MCF 10A (cell line): ENCODE results near the gene HJURP. TPM values are rescaled to one million over a fixed set of nuclear protein-coding genes. Genes with fewer than 3 reads are reported as not detected.

ENCODE experiments used
- BruUV-seq: library from RNA; stranded (reverse); fragments of 400-500 nt; replicated peaks from 2 replicates; lab custom pipeline; 2021; lab: Mats Ljungman, UMichigan
- CTCF ChIA-PET: fragments of 300-600 bp; sonication (Branson Sonifier 250); formaldehyde crosslinking; extraction: SDS; loops from one replicate; lab custom pipeline; 2021; ENCODE audit warnings: antibody characterized with exemption, inconsistent platforms; lab: Yijun Ruan, JAX
- POLR2A ChIA-PET: fragments of 300-600, 350-650 bp; sonication (Branson Sonifier 250); formaldehyde crosslinking; extraction: SDS; loops from one replicate; lab custom pipeline; 2020; ENCODE audit warnings: antibody characterized with exemption, inconsistent platforms; lab: Yijun Ruan, JAX
- DNase-seq: peaks from one replicate; pipeline ENCODE4 v3.0.0-alpha.2; 2018; ENCODE audit not compliant: unreplicated experiment
- H3K27ac Mint-ChIP-seq: one replicate; pipeline ENCODE4 v1.8.0; 2022; ENCODE audit warnings: mild to moderate bottlenecking, low read depth, mixed read lengths; ENCODE audit not compliant: unreplicated experiment
- H3K27me3 Mint-ChIP-seq: one replicate; pipeline ENCODE4 v1.8.0; 2022; ENCODE audit warnings: mixed read lengths; ENCODE audit not compliant: insufficient read depth, unreplicated experiment
- H3K36me3 Mint-ChIP-seq: one replicate; pipeline ENCODE4 v1.8.0; 2022; ENCODE audit warnings: mild to moderate bottlenecking, moderate library complexity, mixed read lengths; ENCODE audit not compliant: insufficient read depth, unreplicated experiment
- H3K4me1 Mint-ChIP-seq: one replicate; pipeline ENCODE4 v1.8.0; 2022; ENCODE audit warnings: mixed read lengths; ENCODE audit not compliant: insufficient read depth, unreplicated experiment
- H3K4me3 Mint-ChIP-seq: one replicate; pipeline ENCODE4 v1.8.0; 2022; ENCODE audit warnings: mild to moderate bottlenecking, moderate library complexity, mixed read lengths; ENCODE audit not compliant: unreplicated experiment
- H3K9me3 Mint-ChIP-seq: one replicate; pipeline ENCODE4 v1.8.0; 2022; ENCODE audit warnings: mixed read lengths; ENCODE audit not compliant: unreplicated experiment
- CTCF ChIP-seq: fragments of 200-600 bp; IDR thresholded peaks from one replicate; pipeline ENCODE4 v1.8.0; 2022; ENCODE audit warnings: antibody characterized with exemption, mild to moderate bottlenecking; ENCODE audit not compliant: unreplicated experiment
- intact Hi-C: fragments of 100-400 bp; cut with micrococcal nuclease; formaldehyde crosslinking; loops from 2 replicates; pipeline ENCODE4 v1.14.1; 2022
- total RNA-seq: library from RNA; stranded (reverse); gene quantifications from 2 replicates; pipeline ENCODE4 v1.2.3, GENCODE V29; 2022

HJURP gene
- total RNA-seq, 1 experiment from 2014 or later: 29.3 TPM

GRCh38 chr2:233858331-233858730 is 4.0 kb upstream of the HJURP start:
- POLR2A ChIA-PET: no interaction called here
- Mint-ChIP-seq H3K27me3 (no peaks in the 10 kb centered on the region), H3K4me1 (no peaks in the 10 kb centered on the region), H3K27ac (no peak overlapping the region), H3K4me3 (no peak overlapping the region), H3K36me3 (no peaks in the 10 kb centered on the region), H3K9me3 (no peaks in the 10 kb centered on the region)
- DNase-seq: no peak
- no TSS peak for BruUV-seq
- intact Hi-C loops: loop anchor here (10.0 kb wide), 1 partner anchor 646 kb away; no protein-coding TSS in a partner anchor
- CTCF ChIA-PET: interaction anchor here (0.6 to 1.5 kb wide), 8 partner anchors 10 to 687 kb away, joined by 3 to 5 read pairs (median 3); no protein-coding TSS in a partner anchor
- TF ChIP-seq CTCF: no peak

- ChIA-PET POLR2A (no interaction called here), CTCF (interaction anchor here (0.6 to 1.6 kb wide), 13 partner anchors 10 to 688 kb away, joined by 3 to 11 read pairs (median 3); partner anchors contain the start of gene MSL3B)
- intact Hi-C loops: loop anchor here (10.0 kb wide), 1 partner anchor 647 kb away; no protein-coding TSS in a partner anchor
- peak; percentile 76 for TF ChIP-seq CTCF
- BruUV-seq: no TSS peak
- Mint-ChIP-seq H3K27me3 (no peaks in the 10 kb centered on the region), H3K4me3 (no peak overlapping the region), H3K9me3 (no peaks in the 10 kb centered on the region), H3K36me3 (no peaks in the 10 kb centered on the region), H3K4me1 (peaks cover 1% of the 10 kb centered on the region), H3K27ac (no peak overlapping the region)
- peak; percentile 45 for DNase-seq
Measured at GRCh38 chr2:233857511-233858141, 3.3 kb upstream of the HJURP start.

GRCh38 chr2:233856184-233856583 is 1.8 kb upstream of the HJURP start:
- no peak for TF ChIP-seq CTCF
- no peak for DNase-seq
- no peaks in the 10 kb centered on the region for H3K36me3 Mint-ChIP-seq
- peaks cover 16% of the 10 kb centered on the region for H3K4me1 Mint-ChIP-seq
- H3K9me3 Mint-ChIP-seq: no peaks in the 10 kb centered on the region
- no TSS peak for BruUV-seq
- no peaks in the 10 kb centered on the region for H3K27me3 Mint-ChIP-seq
- no peak overlapping the region for H3K27ac Mint-ChIP-seq
- intact Hi-C loops: loop anchor here (10.0 kb wide), 1 partner anchor 649 kb away; no protein-coding TSS in a partner anchor
- POLR2A ChIA-PET: no interaction called here
- H3K4me3 Mint-ChIP-seq: no peak overlapping the region
- CTCF ChIA-PET: interaction anchor here (1.4 to 1.6 kb wide), 2 partner anchors 9 to 11 kb away, joined by 3 to 11 read pairs; partner anchors contain the start of gene MSL3B

GRCh38 chr2:233855345-233855744 is 1.0 kb upstream of the HJURP start:
- Mint-ChIP-seq H3K36me3 (no peaks in the 10 kb centered on the region), H3K9me3 (no peaks in the 10 kb centered on the region), H3K4me3 (peak overlapping the region; percentile 90), H3K27me3 (no peaks in the 10 kb centered on the region), H3K27ac (no peak overlapping the region), H3K4me1 (peaks cover 16% of the 10 kb centered on the region)
- TF ChIP-seq CTCF: no peak
- no TSS peak for BruUV-seq
- DNase-seq: no peak
- intact Hi-C loops: loop anchor here (10.0 kb wide), 1 partner anchor 649 kb away; no protein-coding TSS in a partner anchor
- ChIA-PET CTCF (interaction anchor here (0.7 to 1.4 kb wide), 2 partner anchors 10 to 1149 kb away, joined by 3 read pairs; no protein-coding TSS in a partner anchor), POLR2A (interaction anchor here (0.8 to 1.2 kb wide), 2 partner anchors 8 to 442 kb away, joined by 3 read pairs; no protein-coding TSS in a partner anchor)
